Psoas muscle (tissue), 8 donors: ENCODE data around the gene PAK5. TPM values are rescaled to one million over a fixed set of nuclear protein-coding genes. Genes with fewer than 3 reads are reported as not detected.

Source experiments
- ATAC-seq, 4 donors: fragments of 200-7000 bp; cut with Tn5 transposase; one replicate each; pipeline ENCODE4 v1.9.1; 2020; ENCODE audit warnings: moderate library complexity in 3 of 4, mild to moderate bottlenecking in 2 of 4
- DNase-seq, 2 donors: peaks; one replicate each; pipeline ENCODE4 v3.0.0-alpha.2; 2020
- H3K27ac ChIP-seq: fragments of 200-600 bp; one replicate; pipeline ENCODE4 v1.8.0; 2022
- H3K27me3 ChIP-seq, 3 donors: fragments of 200-600 bp in 1 of 3; one replicate each; pipeline versions ENCODE4 v1.6.1 to v1.8.0; 2013 to 2022; ENCODE audit warnings: low read length in 2 of 3, mild to moderate bottlenecking in 2 of 3, moderate library complexity in 1 of 3; ENCODE audit not compliant: insufficient read depth in 3 of 3
- H3K36me3 ChIP-seq, 2 donors: fragments of 200-600 bp in 1 of 2; one replicate each; pipeline versions ENCODE4 v1.6.1 to v1.8.0; 2013 to 2022; ENCODE audit warnings: low read depth in 1 of 2, mild to moderate bottlenecking in 1 of 2, moderate library complexity in 1 of 2; ENCODE audit not compliant: insufficient read depth in 1 of 2
- H3K4me1 ChIP-seq: fragments of 200-600 bp; one replicate; pipeline ENCODE4 v1.8.0; 2022
- H3K4me3 ChIP-seq: fragments of 200-600 bp; one replicate; pipeline ENCODE4 v1.8.0; 2022; ENCODE audit warnings: mild to moderate bottlenecking
- H3K9me3 ChIP-seq: fragments of 200-600 bp; one replicate; pipeline ENCODE4 v1.8.0; 2022
- CTCF ChIP-seq: fragments of 200-600 bp; IDR thresholded peaks from one replicate; pipeline ENCODE4 v1.8.0; 2022; ENCODE audit warnings: antibody characterized with exemption
- WGBS, 3 donors: extraction: QIAGEN DNeasy Blood & Tissue Kit; methylation state at CpG; one replicate each; pipeline versions ENCODE4 v1.1.6 to v1.1.7; 2013; 5-methylcytosine and 5-hydroxymethylcytosine counted together
- intact Hi-C, 2 donors: fragments of 100-400 bp; cut with DNase I; formaldehyde crosslinking; loops; one replicate each; pipeline versions ENCODE4 v1.11.0 to v1.14.2; 2022
- polyA plus RNA-seq, 3 donors: library from polyadenylated mRNA; stranded (reverse); fragments of 200-250 nt; gene quantifications; one replicate each; pipeline ENCODE4 v1.2.3, GENCODE V29; 2013
- total RNA-seq, 4 donors: library from RNA; stranded (reverse); fragmentation: NEBNext Ultra II Directional in 2 of 4; extraction: Animal tissue kit (Norgen Biotek cat#: 25700) in 2 of 4; gene quantifications; one replicate each; pipeline versions ENCODE4 v1.2.1 to v1.2.4, GENCODE V29; 2021 to 2023
- donor health status: healthy with polysubstance abuse.
- donor health status: DM: no; HTN: no; CAD: no; lungs with moderate emphysema.
- donor health status: Bipolar disorder and iron deficiency.
- donor health status: healthy.
- donor health status: DM: yes; HTN: yes; CAD: no.
- donor health status: DM: no; HTN: no; CAD: no.
- donor health status: DM: no; HTN: no; CAD: no.
- donor health status: DM: yes; HTN: yes; CAD: no.

PAK5 gene
- total and polyA plus RNA-seq, 7 donors, result 0.01 TPM; not detected in 6

GRCh38 chr20:9575836-9576235 lies 263.0 kb downstream of the PAK5 start:
- WGBS, 3 donors, result 88 to 92% (median 91%) methylated on average over 1 of the region's 1 CpG
- TF ChIP-seq CTCF, result no peak
- Histone ChIP-seq H3K4me1 (no peaks in the 10 kb centered on the region), H3K27ac (no peak overlapping the region), H3K4me3 (no peak overlapping the region), H3K36me3 (no peaks in the 10 kb centered on the region), H3K27me3 (peaks cover 0 to 15% (median 4%) of the 10 kb centered on the region in 3 donors), H3K9me3 (no peaks in the 10 kb centered on the region)
- ATAC-seq (no peak), DNase-seq (no peak)
- intact Hi-C loops, result no loop called here

- 63 to 75% (median 69%) methylated on average over 3 of the region's 3 CpGs for WGBS, 3 donors
- intact Hi-C loops, result no loop called here
- no peak for ATAC-seq
These were observed 264.1 kb downstream of the PAK5 start for GRCh38 chr20:9574776-9575175.

GRCh38 chr20:9574181-9574580 lies 264.7 kb downstream of the PAK5 start:
- intact Hi-C loops, result no loop called here
- H3K27me3 ChIP-seq, result peaks cover 0 to 15% (median 4%) of the 10 kb centered on the region in 3 donors
- ATAC-seq, result no peak
- no peak for DNase-seq
- no peak overlapping the region for H3K27ac ChIP-seq
- no peaks in the 10 kb centered on the region for H3K4me1 ChIP-seq
- TF ChIP-seq CTCF, result no peak
- no peaks in the 10 kb centered on the region for H3K36me3 ChIP-seq
- WGBS, 3 donors, result 57 to 63% (median 60%) methylated on average over 7 of the region's 7 CpGs
- H3K4me3 ChIP-seq, result no peak overlapping the region
- H3K9me3 ChIP-seq, result no peaks in the 10 kb centered on the region

More at GRCh38 chr20:9574776-9575175, 264.1 kb downstream of the PAK5 start:
- no peak for TF ChIP-seq CTCF
- Histone ChIP-seq H3K9me3 (no peaks in the 10 kb centered on the region), H3K36me3 (no peaks in the 10 kb centered on the region), H3K27me3 (peaks cover 0 to 15% (median 4%) of the 10 kb centered on the region in 3 donors), H3K4me3 (no peak overlapping the region), H3K4me1 (no peaks in the 10 kb centered on the region), H3K27ac (no peak overlapping the region)
- DNase-seq, result no peak

- intact Hi-C loops, result no loop called here
- Histone ChIP-seq H3K27ac (no peak overlapping the region), H3K36me3 (no peaks in the 10 kb centered on the region), H3K9me3 (no peaks in the 10 kb centered on the region), H3K27me3 (peaks cover 0 to 15% (median 4%) of the 10 kb centered on the region in 3 donors), H3K4me1 (no peaks in the 10 kb centered on the region), H3K4me3 (no peak overlapping the region)
- no peak for TF ChIP-seq CTCF
- ATAC-seq (no peak), DNase-seq (no peak)
- 14 to 24% (median 17%) methylated on average over 13 of the region's 13 CpGs for WGBS, 3 donors
These were observed 265.3 kb downstream of the PAK5 start for GRCh38 chr20:9573335-9574151.

GRCh38 chr20:9572670-9573069 lies 266.2 kb downstream of the PAK5 start:
- Histone ChIP-seq H3K4me3 (no peak overlapping the region), H3K36me3 (no peaks in the 10 kb centered on the region), H3K27me3 (peaks cover 0 to 15% (median 4%) of the 10 kb centered on the region in 3 donors), H3K4me1 (no peaks in the 10 kb centered on the region), H3K9me3 (no peaks in the 10 kb centered on the region), H3K27ac (no peak overlapping the region)
- DNase-seq, result no peak
- no peak for ATAC-seq
- no peak for TF ChIP-seq CTCF
- intact Hi-C loops, result no loop called here
- 5 to 11% (median 10%) methylated on average over 2 of the region's 2 CpGs for WGBS, 3 donors
